DND-41 (cell line): ENCODE results near the gene ERC2.

Experiments used
- ATAC-seq: fragments of 200-7000 bp; cut with Tn5 transposase; 3 replicates; pipeline ENCODE4 v1.9.1; 2021; ENCODE audit warnings: low read depth; ENCODE audit not compliant: insufficient read depth
- DNase-seq: peaks from one replicate; pipeline ENCODE4 v3.0.0-alpha.2; 2020
- H2AFZ ChIP-seq: 2 replicates; pipeline ENCODE4 v1.6.0; 2012; ENCODE audit warnings: low read depth, low read length
- H3K27ac ChIP-seq: 2 replicates; pipeline ENCODE4 v1.5.1; 2012; ENCODE audit warnings: low read length, inconsistent platforms
- H3K27me3 ChIP-seq: fragments of 200-600 bp; sonication (generic); 2 replicates; pipeline ENCODE4 v1.6.0; 2012; ENCODE audit warnings: low read length, mild to moderate bottlenecking, inconsistent platforms; ENCODE audit not compliant: insufficient read depth, poor library complexity
- H3K36me3 ChIP-seq: 2 replicates; pipeline ENCODE4 v1.5.1; 2012; ENCODE audit warnings: low read length, inconsistent platforms; ENCODE audit not compliant: insufficient read depth
- H3K4me1 ChIP-seq: 2 replicates; pipeline ENCODE4 v1.5.1; 2012; ENCODE audit warnings: mild to moderate bottlenecking, low read length; ENCODE audit not compliant: insufficient read depth
- H3K4me2 ChIP-seq: 2 replicates; pipeline ENCODE4 v1.6.0; 2012; ENCODE audit warnings: mild to moderate bottlenecking, moderate library complexity, low read length, inconsistent platforms; ENCODE audit not compliant: insufficient read depth
- H3K4me3 ChIP-seq, 2 experiments: fragments of 200-600 bp in 1 of 2; shearing (Covaris generic) in 1 of 2; 2 replicates each; pipeline ENCODE4 v1.5.1; 2012 to 2016; ENCODE audit warnings: inconsistent platforms in 2 of 2, low read length in 2 of 2, mild to moderate bottlenecking in 2 of 2, low read depth in 1 of 2, moderate library complexity in 1 of 2
- H3K79me2 ChIP-seq: 2 replicates; pipeline ENCODE4 v1.6.0; 2012; ENCODE audit warnings: low read length, inconsistent platforms; ENCODE audit not compliant: insufficient read depth
- H3K9ac ChIP-seq: 2 replicates; pipeline ENCODE4 v1.6.0; 2012; ENCODE audit warnings: low read depth, mild to moderate bottlenecking, inconsistent platforms, low read length, moderate library complexity
- H3K9me3 ChIP-seq: 2 replicates; pipeline ENCODE4 v1.5.1; 2012; ENCODE audit warnings: low read length, moderate library complexity, mild to moderate bottlenecking, inconsistent platforms; ENCODE audit not compliant: insufficient read depth, severe bottlenecking
- H4K20me1 ChIP-seq: 2 replicates; pipeline ENCODE4 v1.6.0; 2012; ENCODE audit warnings: low read length; ENCODE audit not compliant: insufficient read depth
- CTCF ChIP-seq: IDR thresholded peaks from 2 replicates; pipeline ENCODE4 v1.5.1; 2012; ENCODE audit warnings: borderline replicate concordance, low read length, moderate library complexity, mild to moderate bottlenecking; ENCODE audit not compliant: poor library complexity, severe bottlenecking; ENCODE audit errors: extremely low read depth
- EZH2 ChIP-seq: IDR thresholded peaks from 3 replicates; pipeline ENCODE4 v1.6.1; 2012; ENCODE audit warnings: borderline replicate concordance, low read depth, mild to moderate bottlenecking, moderate library complexity, low read length, inconsistent platforms; ENCODE audit not compliant: severe bottlenecking

ERC2 gene

DNA sequence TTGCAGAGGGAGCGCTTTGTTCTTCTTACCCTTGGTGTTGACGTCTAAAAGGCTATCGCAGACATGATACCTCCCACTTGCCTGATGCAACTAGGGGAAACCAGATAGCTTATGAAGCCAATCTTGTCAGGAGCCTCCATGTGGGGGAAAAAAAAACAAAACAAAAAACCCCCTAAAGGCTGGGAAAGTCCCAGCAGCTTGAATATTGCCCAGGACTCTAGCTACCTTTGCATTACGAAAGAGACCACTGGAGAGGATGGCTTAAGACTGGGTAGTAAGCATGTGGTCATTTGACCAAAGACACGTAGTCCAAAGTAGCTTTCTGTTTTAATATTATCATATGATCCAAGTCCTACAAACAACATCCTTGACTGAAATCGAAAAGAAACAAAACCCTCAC, 860.4 kb downstream of the ERC2 start:
- no peak overlapping the region for H3K27ac ChIP-seq
- no peaks in the 10 kb centered on the region for H3K79me2 ChIP-seq
- no peak for ATAC-seq
- no peak overlapping the region for H3K4me3 ChIP-seq
- peaks cover 3% of the 10 kb centered on the region for H3K27me3 ChIP-seq
- no peak for DNase-seq
- no peaks in the 10 kb centered on the region for H3K9me3 ChIP-seq
- H2AFZ ChIP-seq, result no peak overlapping the region
- H4K20me1 ChIP-seq, result no peaks in the 10 kb centered on the region
- no peak overlapping the region for H3K4me2 ChIP-seq
- TF ChIP-seq EZH2 (no peak), CTCF (no peak)
- H3K36me3 ChIP-seq, result no peaks in the 10 kb centered on the region
- no peaks in the 10 kb centered on the region for H3K4me1 ChIP-seq
- H3K9ac ChIP-seq, result no peak overlapping the region

- no peak overlapping the region for H2AFZ ChIP-seq
- no peak for TF ChIP-seq CTCF
- no peak for TF ChIP-seq EZH2
- H4K20me1 ChIP-seq, result no peaks in the 10 kb centered on the region
- H3K4me1 ChIP-seq, result no peaks in the 10 kb centered on the region
- no peak overlapping the region for H3K4me3 ChIP-seq
- no peak overlapping the region for H3K4me2 ChIP-seq
- no peaks in the 10 kb centered on the region for H3K9me3 ChIP-seq
- H3K79me2 ChIP-seq, result no peaks in the 10 kb centered on the region
- DNase-seq (no peak), ATAC-seq (no peak)
- no peaks in the 10 kb centered on the region for H3K36me3 ChIP-seq
- H3K9ac ChIP-seq, result no peak overlapping the region
- peaks cover 7% of the 10 kb centered on the region for H3K27me3 ChIP-seq
- no peak overlapping the region for H3K27ac ChIP-seq
Measured at GRCh38 chr3:55607175-55607574, 861.1 kb downstream of the ERC2 start.

DNA sequence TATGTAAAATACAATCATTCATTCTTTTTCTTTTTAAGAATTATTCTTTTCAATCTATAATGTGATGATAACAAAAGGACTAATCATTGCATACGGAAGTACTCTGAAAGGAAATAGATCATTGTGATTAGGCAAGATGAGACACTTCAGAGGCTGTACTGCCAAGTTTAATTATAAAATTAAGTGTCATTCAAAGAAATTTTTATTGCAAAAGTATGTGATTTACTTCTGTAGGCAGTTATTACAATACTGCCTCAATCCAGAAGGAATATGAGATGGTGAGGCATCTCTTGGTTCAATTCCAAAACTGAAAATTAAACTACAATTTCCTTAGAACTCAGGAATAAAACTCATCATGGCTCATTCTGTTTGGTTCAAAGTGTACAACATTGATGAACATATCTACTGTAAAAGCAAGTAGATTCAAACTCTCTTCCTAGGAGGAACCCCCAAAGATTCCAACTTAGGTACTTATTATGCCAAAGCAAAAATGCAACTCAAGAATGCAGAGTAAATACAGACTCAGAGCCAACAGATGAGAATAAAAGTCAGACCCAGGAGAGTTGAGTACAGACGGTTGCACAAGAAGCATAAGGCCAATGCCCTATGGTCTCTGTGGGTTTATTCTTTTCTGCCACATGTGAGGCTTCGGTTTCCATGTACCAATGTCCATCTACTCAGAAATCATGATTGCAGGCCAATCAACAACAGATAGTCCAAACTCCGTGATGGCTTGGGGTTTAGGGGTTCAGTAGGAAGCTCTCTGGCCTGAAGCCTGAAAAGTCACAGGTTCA, 862.6 kb downstream of the ERC2 start:
- Histone ChIP-seq H3K4me1 (no peaks in the 10 kb centered on the region), H4K20me1 (no peaks in the 10 kb centered on the region), H3K79me2 (no peaks in the 10 kb centered on the region), H3K36me3 (no peaks in the 10 kb centered on the region), H3K4me2 (no peak overlapping the region), H3K9me3 (no peaks in the 10 kb centered on the region), H2AFZ (no peak overlapping the region), H3K9ac (no peak overlapping the region), H3K27me3 (peaks cover 8% of the 10 kb centered on the region), H3K4me3 (no peak overlapping the region), H3K27ac (no peak overlapping the region)
- TF ChIP-seq EZH2 (no peak), CTCF (no peak)
- DNase-seq (no peak), ATAC-seq (no peak)

GRCh38 chr3:55604846-55605245, 863.4 kb downstream of the ERC2 start:
- Histone ChIP-seq H4K20me1 (no peaks in the 10 kb centered on the region), H3K79me2 (no peaks in the 10 kb centered on the region), H3K27me3 (peaks cover 14% of the 10 kb centered on the region), H3K9ac (no peak overlapping the region), H3K4me3 (no peak overlapping the region), H3K36me3 (no peaks in the 10 kb centered on the region), H3K4me2 (no peak overlapping the region), H3K27ac (no peak overlapping the region), H3K9me3 (no peaks in the 10 kb centered on the region), H2AFZ (no peak overlapping the region), H3K4me1 (no peaks in the 10 kb centered on the region)
- DNase-seq (no peak), ATAC-seq (no peak)
- no peak for TF ChIP-seq EZH2
- no peak for TF ChIP-seq CTCF
